Smooth muscle cell (in vitro differentiated cells): ENCODE measurements around the gene HADHA. TPM values are rescaled to one million over a fixed set of nuclear protein-coding genes. Genes with fewer than 3 reads are reported as not detected.

Experiments used
- DNase-seq: peaks from one replicate; lab custom pipeline; 2025; ENCODE audit not compliant: unreplicated experiment; lab: John Stamatoyannopoulos, UW
- H2AFZ ChIP-seq: fragments of 200-600 bp; sonication (generic); 2 replicates; pipeline ENCODE4 v1.6.0; 2016; ENCODE audit warnings: antibody characterized with exemption, low read depth, mild to moderate bottlenecking
- H3F3A ChIP-seq: fragments of 200-600 bp; sonication (generic); 2 replicates; pipeline ENCODE4 v1.6.0; 2017; ENCODE audit warnings: antibody characterized with exemption, low read depth
- H3K27ac ChIP-seq: fragments of 200-600 bp; sonication (generic); 2 replicates; pipeline ENCODE4 v1.5.1; 2016; ENCODE audit warnings: low read depth, mild to moderate bottlenecking
- H3K27me3 ChIP-seq: fragments of 200-600 bp; sonication (generic); 2 replicates; pipeline ENCODE4 v1.6.1; 2016; ENCODE audit warnings: low read depth, mild to moderate bottlenecking
- H3K36me3 ChIP-seq: fragments of 200-600 bp; sonication (generic); 2 replicates; pipeline ENCODE4 v1.5.1; 2016; ENCODE audit warnings: low read depth
- H3K4me1 ChIP-seq: fragments of 200-600 bp; sonication (generic); 2 replicates; pipeline ENCODE4 v1.5.1; 2016; ENCODE audit warnings: low read depth
- H3K4me2 ChIP-seq: fragments of 200-600 bp; sonication (generic); 2 replicates; pipeline ENCODE4 v1.6.0; 2016; ENCODE audit warnings: mild to moderate bottlenecking
- H3K4me3 ChIP-seq: fragments of 200-600 bp; sonication (generic); 2 replicates; pipeline ENCODE4 v1.5.1; 2016; ENCODE audit warnings: mild to moderate bottlenecking
- H3K79me2 ChIP-seq: fragments of 200-600 bp; sonication (generic); 2 replicates; pipeline ENCODE4 v1.6.0; 2016; ENCODE audit warnings: low read depth, mild to moderate bottlenecking
- H3K9ac ChIP-seq: fragments of 200-600 bp; sonication (generic); 2 replicates; pipeline ENCODE4 v1.6.0; 2016; ENCODE audit warnings: low read depth
- H3K9me3 ChIP-seq: fragments of 200-600 bp; sonication (generic); replicated peaks from 2 replicates; pipeline ENCODE4 v1.5.1; 2016; ENCODE audit warnings: low read depth
- H4K20me1 ChIP-seq: fragments of 200-600 bp; sonication (generic); 2 replicates; pipeline ENCODE4 v1.6.0; 2016; ENCODE audit warnings: low read depth
- WGBS: methylation state at CpG from one replicate; pipeline ENCODE4 v1.1.7; 2016; ENCODE audit warnings: low lambda C conversion rate; 5-methylcytosine and 5-hydroxymethylcytosine counted together
- polyA plus RNA-seq: library from polyadenylated mRNA; unstranded; fragments of >200 nt; fragmentation: Nextera tagmentation; extraction: Ambion mirVana; gene quantifications from 2 replicates; pipeline ENCODE4 v1.2.1, GENCODE V29; 2016
- total RNA-seq: library from RNA; depleted of rRNA; stranded (reverse); fragments of >200 nt; gene quantifications from 2 replicates; pipeline ENCODE4 v1.2.3, GENCODE V29; 2014
- TF ChIP-seq, protein P1 (sequence below): fragments of 200-600 bp; sonication (generic); IDR thresholded peaks from 2 replicates; pipeline ENCODE4 v1.5.1; 2017; ENCODE audit warnings: borderline replicate concordance, mild to moderate bottlenecking, antibody characterized with exemption; ENCODE audit not compliant: insufficient read depth, poor library complexity, severe bottlenecking

The HADHA gene
- total and polyA plus RNA-seq, 2 experiments from 2014 or later, result 96.9 to 111 TPM

GRCh38 chr2:26279886-26280285 is 35.5 kb upstream of the HADHA start:
- WGBS, result 99% methylated on average over 3 of the region's 3 CpGs
- Histone ChIP-seq H2AFZ (no peak overlapping the region), H3K4me1 (no peaks in the 10 kb centered on the region), H3K79me2 (no peaks in the 10 kb centered on the region), H4K20me1 (no peaks in the 10 kb centered on the region), H3K4me3 (no peak overlapping the region), H3K36me3 (peaks cover 33% of the 10 kb centered on the region), H3K27me3 (no peaks in the 10 kb centered on the region), H3K4me2 (no peak overlapping the region), H3F3A (no peaks in the 10 kb centered on the region), H3K9ac (no peak overlapping the region), H3K27ac (no peak overlapping the region), H3K9me3 (no peaks in the 10 kb centered on the region)
- TF ChIP-seq, protein P1, sequence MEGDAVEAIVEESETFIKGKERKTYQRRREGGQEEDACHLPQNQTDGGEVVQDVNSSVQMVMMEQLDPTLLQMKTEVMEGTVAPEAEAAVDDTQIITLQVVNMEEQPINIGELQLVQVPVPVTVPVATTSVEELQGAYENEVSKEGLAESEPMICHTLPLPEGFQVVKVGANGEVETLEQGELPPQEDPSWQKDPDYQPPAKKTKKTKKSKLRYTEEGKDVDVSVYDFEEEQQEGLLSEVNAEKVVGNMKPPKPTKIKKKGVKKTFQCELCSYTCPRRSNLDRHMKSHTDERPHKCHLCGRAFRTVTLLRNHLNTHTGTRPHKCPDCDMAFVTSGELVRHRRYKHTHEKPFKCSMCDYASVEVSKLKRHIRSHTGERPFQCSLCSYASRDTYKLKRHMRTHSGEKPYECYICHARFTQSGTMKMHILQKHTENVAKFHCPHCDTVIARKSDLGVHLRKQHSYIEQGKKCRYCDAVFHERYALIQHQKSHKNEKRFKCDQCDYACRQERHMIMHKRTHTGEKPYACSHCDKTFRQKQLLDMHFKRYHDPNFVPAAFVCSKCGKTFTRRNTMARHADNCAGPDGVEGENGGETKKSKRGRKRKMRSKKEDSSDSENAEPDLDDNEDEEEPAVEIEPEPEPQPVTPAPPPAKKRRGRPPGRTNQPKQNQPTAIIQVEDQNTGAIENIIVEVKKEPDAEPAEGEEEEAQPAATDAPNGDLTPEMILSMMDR, result no peak
- no peak for DNase-seq

DNA sequence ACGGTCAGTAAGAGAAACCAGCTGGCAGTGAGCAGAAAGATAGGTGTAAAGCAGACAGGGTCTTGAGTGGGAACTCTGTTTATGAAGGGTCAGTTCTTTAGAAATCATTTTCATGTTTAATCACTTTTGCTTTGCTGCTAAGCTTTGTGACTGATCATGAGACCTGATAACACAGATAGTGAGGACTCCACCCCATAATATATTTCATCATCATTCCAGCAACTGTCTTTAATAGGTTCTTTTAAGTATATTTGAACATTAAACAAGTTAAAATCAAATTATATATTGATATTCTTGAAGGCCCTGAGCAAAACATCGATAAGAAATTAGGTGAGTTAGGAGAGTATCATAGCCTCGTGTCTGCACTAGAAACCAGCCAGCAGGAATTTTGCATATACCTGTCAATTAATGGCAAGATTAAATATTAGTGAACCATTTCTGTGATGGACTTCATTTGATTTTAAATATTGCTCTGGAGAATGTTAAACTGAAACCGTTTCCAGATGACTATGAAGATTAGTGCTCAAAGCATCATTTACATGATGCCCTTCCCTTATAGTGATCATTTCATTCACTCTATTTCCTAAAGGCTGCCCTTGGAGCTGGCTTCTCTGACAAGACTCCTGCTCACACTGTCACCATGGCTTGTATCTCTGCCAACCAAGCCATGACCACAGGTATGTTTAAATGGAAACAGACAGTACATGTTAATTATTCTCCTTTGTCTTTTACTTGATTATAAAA is 32.2 kb upstream of the HADHA start:
- WGBS, result 94% methylated on average over 4 of the region's 4 CpGs
- Histone ChIP-seq H2AFZ (no peak overlapping the region), H3K4me2 (no peak overlapping the region), H3K4me3 (no peak overlapping the region), H4K20me1 (no peaks in the 10 kb centered on the region), H3K4me1 (no peaks in the 10 kb centered on the region), H3F3A (no peaks in the 10 kb centered on the region), H3K36me3 (peaks cover 23% of the 10 kb centered on the region), H3K27me3 (no peaks in the 10 kb centered on the region), H3K9me3 (no peaks in the 10 kb centered on the region), H3K27ac (no peak overlapping the region), H3K9ac (no peak overlapping the region), H3K79me2 (no peaks in the 10 kb centered on the region)
- no peak for DNase-seq
- TF ChIP-seq, protein P1, result no peak

DNA sequence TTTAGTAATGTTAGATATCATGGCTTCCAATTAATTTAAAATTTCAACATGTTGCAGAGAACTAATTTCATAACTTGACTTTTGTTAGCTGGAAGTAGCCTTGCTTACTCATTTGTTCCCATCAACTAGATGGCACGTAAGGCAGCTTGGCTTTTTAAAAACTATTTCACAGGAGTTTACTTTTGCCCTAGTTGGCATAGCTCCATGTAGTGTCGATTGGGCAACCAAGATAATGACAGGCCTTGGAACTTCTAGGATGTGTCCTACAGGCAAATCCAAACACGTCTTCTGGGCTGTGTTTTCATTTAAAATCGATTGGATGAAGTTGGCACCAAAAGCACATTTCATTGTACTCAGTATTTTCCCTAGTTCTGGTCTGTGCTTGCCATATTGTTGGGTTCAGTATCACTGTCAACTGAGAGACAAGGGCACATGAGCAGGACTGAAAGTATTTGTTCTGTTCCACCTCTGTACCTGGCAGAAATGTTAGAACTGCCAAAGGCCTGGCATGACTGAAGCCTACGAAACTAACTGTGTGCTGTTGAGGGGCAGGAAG is 29.7 kb upstream of the HADHA start:
- Histone ChIP-seq H3K9ac (peak overlapping the region; percentile 50), H3K79me2 (no peaks in the 10 kb centered on the region), H3F3A (no peaks in the 10 kb centered on the region), H3K36me3 (peaks cover 15% of the 10 kb centered on the region), H2AFZ (no peak overlapping the region), H3K9me3 (no peaks in the 10 kb centered on the region), H3K4me3 (no peak overlapping the region), H3K4me2 (peak overlapping the region; percentile 11), H4K20me1 (no peaks in the 10 kb centered on the region), H3K27me3 (no peaks in the 10 kb centered on the region), H3K27ac (peak overlapping the region; percentile 84), H3K4me1 (no peaks in the 10 kb centered on the region)
- WGBS, result 52% methylated on average over 5 of the region's 5 CpGs
- no peak for DNase-seq
- TF ChIP-seq, protein P1, result no peak
